DOHH2 (cell line): Measurements from ENCODE around the gene VSIG1.

ENCODE experiments used
- H3F3A ChIP-seq: fragments of 200-600 bp; sonication (generic), shearing (Covaris generic); 2 replicates; pipeline ENCODE4 v1.6.0; 2016; ENCODE audit warnings: antibody characterized with exemption, mild to moderate bottlenecking; ENCODE audit not compliant: control insufficient read depth, insufficient read depth
- H3K27ac ChIP-seq: fragments of 200-600 bp; sonication (generic); 2 replicates; pipeline ENCODE4 v1.5.1; 2014; ENCODE audit warnings: low read depth, mild to moderate bottlenecking, low read length, moderate library complexity
- H3K27me3 ChIP-seq: fragments of 200-600 bp; sonication (generic); 2 replicates; pipeline ENCODE4 v1.6.1; 2014; ENCODE audit warnings: mild to moderate bottlenecking, low read length, mixed read lengths; ENCODE audit not compliant: control insufficient read depth
- H3K36me3 ChIP-seq: fragments of 200-600 bp; sonication (generic); 2 replicates; pipeline ENCODE4 v1.6.1; 2014; ENCODE audit warnings: mild to moderate bottlenecking, low read length, moderate library complexity, mixed read lengths; ENCODE audit not compliant: control insufficient read depth
- H3K4me1 ChIP-seq: fragments of 200-600 bp; sonication (generic); 2 replicates; pipeline ENCODE4 v1.6.1; 2014; ENCODE audit warnings: mild to moderate bottlenecking, low read length, mixed read lengths; ENCODE audit not compliant: control insufficient read depth
- H3K4me2 ChIP-seq: fragments of 200-600 bp; sonication (generic); 2 replicates; pipeline ENCODE4 v1.6.0; 2014; ENCODE audit warnings: mild to moderate bottlenecking, low read length, moderate library complexity
- H3K4me3 ChIP-seq: fragments of 200-600 bp; sonication (generic); 2 replicates; pipeline ENCODE4 v1.5.1; 2014; ENCODE audit warnings: mild to moderate bottlenecking, low read length, mixed read lengths
- H3K79me2 ChIP-seq: fragments of 200-600 bp; sonication (generic); 2 replicates; pipeline ENCODE4 v1.6.1; 2014; ENCODE audit warnings: mild to moderate bottlenecking, low read length, mixed read lengths; ENCODE audit not compliant: control insufficient read depth
- H3K9me2 ChIP-seq: fragments of 200-600 bp; sonication (generic); replicated peaks from 2 replicates; pipeline ENCODE4 v1.6.1; 2014; ENCODE audit warnings: mild to moderate bottlenecking, low read length, mixed read lengths; ENCODE audit not compliant: control insufficient read depth
- H3K9me3 ChIP-seq: fragments of 200-600 bp; sonication (generic); 2 replicates; pipeline ENCODE4 v1.6.1; 2014; ENCODE audit warnings: antibody characterized with exemption, low read length, mixed read lengths; ENCODE audit not compliant: control insufficient read depth, insufficient read depth
- H4K20me1 ChIP-seq: fragments of 200-600 bp; sonication (generic); 2 replicates; pipeline ENCODE4 v1.6.0; 2014; ENCODE audit warnings: low read depth, mild to moderate bottlenecking, antibody characterized with exemption, low read length, moderate library complexity; ENCODE audit not compliant: control insufficient read depth, insufficient read depth
- CTCF ChIP-seq: fragments of 200-600 bp; sonication (generic); IDR thresholded peaks from one replicate; pipeline ENCODE4 v1.5.1; 2014; ENCODE audit warnings: antibody characterized with exemption, mild to moderate bottlenecking, low read depth, low read length; ENCODE audit not compliant: poor library complexity, severe bottlenecking
- EZH2phosphoT487 ChIP-seq: fragments of 200-600 bp; sonication (generic); IDR thresholded peaks from 2 replicates; pipeline ENCODE4 v1.6.1; 2017; ENCODE audit warnings: borderline replicate concordance, mild to moderate bottlenecking, antibody characterized with exemption, low read length, moderate library complexity, mixed read lengths

VSIG1 gene

GRCh38 chrX:108123591-108124366 is 78.9 kb downstream of the VSIG1 start:
- no peak overlapping the region for H3K4me2 ChIP-seq
- no peak overlapping the region for H3K4me3 ChIP-seq
- H3K27ac ChIP-seq, result no peak overlapping the region
- no peaks in the 10 kb centered on the region for H3K79me2 ChIP-seq
- TF ChIP-seq EZH2phosphoT487 (no peak), CTCF (no peak)
- H4K20me1 ChIP-seq, result no peaks in the 10 kb centered on the region
- H3K4me1 ChIP-seq, result no peaks in the 10 kb centered on the region
- no peaks in the 10 kb centered on the region for H3F3A ChIP-seq
- no peaks in the 10 kb centered on the region for H3K36me3 ChIP-seq
- no peaks in the 10 kb centered on the region for H3K9me2 ChIP-seq
- no peaks in the 10 kb centered on the region for H3K27me3 ChIP-seq
- H3K9me3 ChIP-seq, result no peaks in the 10 kb centered on the region

- Histone ChIP-seq H3K9me2 (no peaks in the 10 kb centered on the region), H3K4me1 (no peaks in the 10 kb centered on the region), H3K36me3 (no peaks in the 10 kb centered on the region), H3K79me2 (no peaks in the 10 kb centered on the region), H4K20me1 (no peaks in the 10 kb centered on the region), H3K9me3 (no peaks in the 10 kb centered on the region), H3K27me3 (no peaks in the 10 kb centered on the region), H3K27ac (no peak overlapping the region), H3K4me3 (no peak overlapping the region), H3F3A (no peaks in the 10 kb centered on the region), H3K4me2 (no peak overlapping the region)
- TF ChIP-seq EZH2phosphoT487, result no peak
- TF ChIP-seq CTCF, result no peak
Measured at GRCh38 chrX:108126661-108127060, 81.8 kb downstream of the VSIG1 start.

- Histone ChIP-seq H3K4me3 (no peak overlapping the region), H3K27me3 (no peaks in the 10 kb centered on the region), H3K9me3 (no peaks in the 10 kb centered on the region), H3F3A (no peaks in the 10 kb centered on the region), H3K9me2 (no peaks in the 10 kb centered on the region), H3K4me1 (no peaks in the 10 kb centered on the region), H3K36me3 (no peaks in the 10 kb centered on the region), H4K20me1 (no peaks in the 10 kb centered on the region), H3K27ac (no peak overlapping the region), H3K79me2 (no peaks in the 10 kb centered on the region), H3K4me2 (no peak overlapping the region)
- TF ChIP-seq CTCF (no peak), EZH2phosphoT487 (no peak)
Measured at GRCh38 chrX:108127152-108127551, 82.3 kb downstream of the VSIG1 start.
